Smooth muscle cell (in vitro differentiated cells): ENCODE results near the gene TLR4. TPM values are rescaled to one million over a fixed set of nuclear protein-coding genes. Genes with fewer than 3 reads are reported as not detected.

ENCODE experiments used
- DNase-seq: peaks from one replicate; lab custom pipeline; 2025; ENCODE audit not compliant: unreplicated experiment; lab: John Stamatoyannopoulos, UW
- H2AFZ ChIP-seq: fragments of 200-600 bp; sonication (generic); 2 replicates; pipeline ENCODE4 v1.6.0; 2016; ENCODE audit warnings: antibody characterized with exemption, low read depth, mild to moderate bottlenecking
- H3F3A ChIP-seq: fragments of 200-600 bp; sonication (generic); 2 replicates; pipeline ENCODE4 v1.6.0; 2017; ENCODE audit warnings: antibody characterized with exemption, low read depth
- H3K27ac ChIP-seq: fragments of 200-600 bp; sonication (generic); 2 replicates; pipeline ENCODE4 v1.5.1; 2016; ENCODE audit warnings: low read depth, mild to moderate bottlenecking
- H3K27me3 ChIP-seq: fragments of 200-600 bp; sonication (generic); 2 replicates; pipeline ENCODE4 v1.6.1; 2016; ENCODE audit warnings: low read depth, mild to moderate bottlenecking
- H3K36me3 ChIP-seq: fragments of 200-600 bp; sonication (generic); 2 replicates; pipeline ENCODE4 v1.5.1; 2016; ENCODE audit warnings: low read depth
- H3K4me1 ChIP-seq: fragments of 200-600 bp; sonication (generic); 2 replicates; pipeline ENCODE4 v1.5.1; 2016; ENCODE audit warnings: low read depth
- H3K4me2 ChIP-seq: fragments of 200-600 bp; sonication (generic); 2 replicates; pipeline ENCODE4 v1.6.0; 2016; ENCODE audit warnings: mild to moderate bottlenecking
- H3K4me3 ChIP-seq: fragments of 200-600 bp; sonication (generic); 2 replicates; pipeline ENCODE4 v1.5.1; 2016; ENCODE audit warnings: mild to moderate bottlenecking
- H3K79me2 ChIP-seq: fragments of 200-600 bp; sonication (generic); 2 replicates; pipeline ENCODE4 v1.6.0; 2016; ENCODE audit warnings: low read depth, mild to moderate bottlenecking
- H3K9ac ChIP-seq: fragments of 200-600 bp; sonication (generic); 2 replicates; pipeline ENCODE4 v1.6.0; 2016; ENCODE audit warnings: low read depth
- H3K9me3 ChIP-seq: fragments of 200-600 bp; sonication (generic); replicated peaks from 2 replicates; pipeline ENCODE4 v1.5.1; 2016; ENCODE audit warnings: low read depth
- H4K20me1 ChIP-seq: fragments of 200-600 bp; sonication (generic); 2 replicates; pipeline ENCODE4 v1.6.0; 2016; ENCODE audit warnings: low read depth
- WGBS: methylation state at CpG from one replicate; pipeline ENCODE4 v1.1.7; 2016; ENCODE audit warnings: low lambda C conversion rate; 5-methylcytosine and 5-hydroxymethylcytosine counted together
- polyA plus RNA-seq: library from polyadenylated mRNA; unstranded; fragments of >200 nt; fragmentation: Nextera tagmentation; extraction: Ambion mirVana; gene quantifications from 2 replicates; pipeline ENCODE4 v1.2.1, GENCODE V29; 2016
- total RNA-seq: library from RNA; depleted of rRNA; stranded (reverse); fragments of >200 nt; gene quantifications from 2 replicates; pipeline ENCODE4 v1.2.3, GENCODE V29; 2014
- TF ChIP-seq, protein P1 (sequence below): fragments of 200-600 bp; sonication (generic); IDR thresholded peaks from 2 replicates; pipeline ENCODE4 v1.5.1; 2017; ENCODE audit warnings: borderline replicate concordance, mild to moderate bottlenecking, antibody characterized with exemption; ENCODE audit not compliant: insufficient read depth, poor library complexity, severe bottlenecking

The TLR4 gene
- total and polyA plus RNA-seq, 2 experiments from 2014 or later, result 6.9 to 16.0 TPM

DNA sequence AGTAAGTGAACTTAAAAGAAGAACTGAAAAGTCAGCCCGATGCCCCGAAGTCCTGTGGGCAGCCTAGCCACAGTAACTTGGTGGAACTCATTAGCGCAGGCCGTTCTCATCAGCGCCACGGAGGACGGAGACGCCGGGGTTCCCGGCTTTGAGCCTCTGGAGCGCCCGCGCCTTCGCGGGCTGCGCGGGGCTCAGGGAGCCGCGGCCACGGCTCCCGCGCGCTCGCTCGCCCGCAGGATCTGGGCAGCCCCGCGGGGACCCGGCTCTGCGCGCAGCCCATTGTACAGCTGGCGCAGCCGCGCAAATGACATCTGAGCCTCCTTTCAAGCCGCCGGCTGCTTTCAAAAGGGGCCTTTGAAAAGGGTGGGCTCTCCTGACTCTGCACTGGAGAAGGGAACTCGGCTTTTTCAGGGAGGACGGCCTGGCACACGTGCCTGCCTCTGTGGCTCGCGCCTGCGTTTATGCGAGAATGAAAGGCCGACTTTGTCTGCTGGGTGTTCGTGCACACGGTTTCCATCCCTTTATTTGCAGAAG is 40.7 kb downstream of the TLR4 start:
- H3K9ac ChIP-seq, result no peak overlapping the region
- H3F3A ChIP-seq, result no peaks in the 10 kb centered on the region
- TF ChIP-seq, protein P1, sequence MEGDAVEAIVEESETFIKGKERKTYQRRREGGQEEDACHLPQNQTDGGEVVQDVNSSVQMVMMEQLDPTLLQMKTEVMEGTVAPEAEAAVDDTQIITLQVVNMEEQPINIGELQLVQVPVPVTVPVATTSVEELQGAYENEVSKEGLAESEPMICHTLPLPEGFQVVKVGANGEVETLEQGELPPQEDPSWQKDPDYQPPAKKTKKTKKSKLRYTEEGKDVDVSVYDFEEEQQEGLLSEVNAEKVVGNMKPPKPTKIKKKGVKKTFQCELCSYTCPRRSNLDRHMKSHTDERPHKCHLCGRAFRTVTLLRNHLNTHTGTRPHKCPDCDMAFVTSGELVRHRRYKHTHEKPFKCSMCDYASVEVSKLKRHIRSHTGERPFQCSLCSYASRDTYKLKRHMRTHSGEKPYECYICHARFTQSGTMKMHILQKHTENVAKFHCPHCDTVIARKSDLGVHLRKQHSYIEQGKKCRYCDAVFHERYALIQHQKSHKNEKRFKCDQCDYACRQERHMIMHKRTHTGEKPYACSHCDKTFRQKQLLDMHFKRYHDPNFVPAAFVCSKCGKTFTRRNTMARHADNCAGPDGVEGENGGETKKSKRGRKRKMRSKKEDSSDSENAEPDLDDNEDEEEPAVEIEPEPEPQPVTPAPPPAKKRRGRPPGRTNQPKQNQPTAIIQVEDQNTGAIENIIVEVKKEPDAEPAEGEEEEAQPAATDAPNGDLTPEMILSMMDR, result no peak

DNA sequence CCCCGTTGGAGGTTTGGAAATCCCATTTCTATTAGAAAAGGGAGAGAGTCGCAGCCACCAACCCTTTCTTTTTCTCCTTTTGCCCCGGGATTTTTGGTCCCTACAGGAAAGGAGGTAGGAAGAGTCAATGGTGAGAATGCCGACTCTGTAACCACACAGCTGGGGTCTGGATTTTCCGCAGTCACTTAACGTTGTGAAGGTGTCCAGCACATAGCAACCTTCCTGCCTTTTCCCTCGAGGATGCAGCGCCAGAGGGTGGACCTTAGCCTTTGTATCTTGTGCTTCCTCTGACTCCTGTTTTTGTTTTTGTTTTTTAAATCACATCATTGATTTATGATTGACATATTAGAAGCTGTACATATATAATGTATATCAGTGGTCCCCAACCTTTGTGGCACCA is 41.4 kb downstream of the TLR4 start:
- Histone ChIP-seq H3K4me3 (no peak overlapping the region), H3K4me1 (no peaks in the 10 kb centered on the region)
- WGBS, result 95% methylated on average over 8 of the region's 8 CpGs

More for the DNA sequence above, 40.7 kb downstream of the TLR4 start:
- Histone ChIP-seq H3K9me3 (no peaks in the 10 kb centered on the region), H3K4me1 (no peaks in the 10 kb centered on the region), H4K20me1 (no peaks in the 10 kb centered on the region), H3K27ac (no peak overlapping the region), H3K27me3 (peaks cover 14% of the 10 kb centered on the region), H2AFZ (peak overlapping the region; percentile 90), H3K36me3 (no peaks in the 10 kb centered on the region), H3K4me2 (peak overlapping the region; percentile 86), H3K79me2 (no peaks in the 10 kb centered on the region), H3K4me3 (peak overlapping the region; percentile 44)
- WGBS, result 30% methylated on average over 31 of the region's 46 CpGs
- DNase-seq, result no peak

DNA sequence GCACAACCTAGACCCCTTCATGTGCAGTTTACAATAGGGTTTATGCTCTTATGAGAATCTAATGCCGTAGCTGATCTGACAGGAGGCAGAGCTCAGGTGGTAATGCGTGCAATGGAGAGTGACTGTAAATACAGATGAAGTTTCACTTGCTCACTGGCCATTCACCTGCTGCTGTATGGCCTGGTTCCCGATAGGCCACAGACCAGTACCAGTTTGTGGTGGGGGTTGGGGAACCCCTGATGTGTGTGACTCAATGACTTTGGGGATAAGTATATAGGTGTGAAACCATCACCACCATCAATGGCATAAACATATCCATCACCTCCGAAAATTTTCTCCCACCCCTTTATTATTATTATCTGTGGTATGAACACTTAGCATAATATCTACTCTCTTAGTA is 42.1 kb downstream of the TLR4 start:
- Histone ChIP-seq H3K9ac (no peak overlapping the region), H3K36me3 (no peaks in the 10 kb centered on the region), H3K9me3 (no peaks in the 10 kb centered on the region), H3K4me3 (no peak overlapping the region), H4K20me1 (no peaks in the 10 kb centered on the region), H3K4me1 (no peaks in the 10 kb centered on the region), H3K79me2 (no peaks in the 10 kb centered on the region), H3F3A (no peaks in the 10 kb centered on the region), H3K27ac (no peak overlapping the region), H3K4me2 (no peak overlapping the region), H3K27me3 (peaks cover 14% of the 10 kb centered on the region), H2AFZ (no peak overlapping the region)
- TF ChIP-seq, protein P1, result no peak
- no peak for DNase-seq
- WGBS, result 97% methylated on average over 4 of the region's 4 CpGs

More for the DNA sequence above, 41.4 kb downstream of the TLR4 start:
- no peak for DNase-seq
- Histone ChIP-seq H4K20me1 (no peaks in the 10 kb centered on the region), H3K4me2 (no peak overlapping the region), H3K27ac (no peak overlapping the region), H3K79me2 (no peaks in the 10 kb centered on the region), H3K9me3 (no peaks in the 10 kb centered on the region), H3K36me3 (no peaks in the 10 kb centered on the region), H3K9ac (no peak overlapping the region), H3K27me3 (peaks cover 14% of the 10 kb centered on the region), H2AFZ (no peak overlapping the region), H3F3A (no peaks in the 10 kb centered on the region)
- TF ChIP-seq, protein P1, result no peak

DNA sequence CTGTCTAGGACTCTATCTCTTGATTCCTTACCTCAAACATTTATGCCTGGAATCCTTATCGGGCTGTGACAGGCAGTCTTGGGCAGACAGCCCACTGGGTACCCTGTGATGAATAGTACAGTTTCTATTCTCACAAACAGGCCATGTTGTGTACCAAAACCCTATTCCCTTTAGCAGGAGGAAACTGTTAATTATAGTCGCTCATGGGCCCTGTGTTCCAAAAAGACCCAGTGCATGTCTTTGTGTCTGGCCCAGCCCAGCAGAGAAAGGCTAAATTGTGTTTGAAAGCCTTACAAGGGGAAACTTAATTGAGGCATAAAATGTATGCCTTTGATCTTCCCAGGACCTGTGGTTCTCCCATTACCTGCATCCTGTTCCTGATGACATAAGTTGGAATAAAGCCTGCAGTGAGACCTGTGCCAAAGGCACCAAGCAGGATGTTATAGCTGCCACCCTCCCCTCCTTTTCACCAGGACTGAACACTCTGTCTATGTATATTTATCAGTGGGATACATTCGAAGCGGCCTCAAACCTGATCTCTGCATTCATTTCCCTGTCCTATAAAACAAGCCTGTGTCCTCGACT is 43.3 kb downstream of the TLR4 start:
- H3K4me1 ChIP-seq, result no peaks in the 10 kb centered on the region
- WGBS, result 66% methylated on average over 5 of the region's 5 CpGs

More for the DNA sequence above, 43.3 kb downstream of the TLR4 start:
- no peaks in the 10 kb centered on the region for H3K9me3 ChIP-seq
- no peak for DNase-seq
- H3K27ac ChIP-seq, result no peak overlapping the region
- H3K9ac ChIP-seq, result no peak overlapping the region
- H4K20me1 ChIP-seq, result no peaks in the 10 kb centered on the region
- no peaks in the 10 kb centered on the region for H3F3A ChIP-seq
- no peaks in the 10 kb centered on the region for H3K79me2 ChIP-seq
- no peaks in the 10 kb centered on the region for H3K36me3 ChIP-seq
- no peak overlapping the region for H3K4me2 ChIP-seq
- H3K4me3 ChIP-seq, result no peak overlapping the region
- H3K27me3 ChIP-seq, result peaks cover 14% of the 10 kb centered on the region
- H2AFZ ChIP-seq, result no peak overlapping the region
- TF ChIP-seq, protein P1, result no peak
